ENCODE results near the gene TNS3. TPM values are rescaled to one million over a fixed set of nuclear protein-coding genes. Genes with fewer than 3 reads are reported as not detected.
A peak's percentile ranks its signal among the peaks of the same experiment; 100 is the strongest.

The TNS3 gene
- total RNA-seq, 1 donor from 2014 or later = 452 TPM

- DNase-seq (ENCODE audit: low spot score in 2 of 2, unreplicated experiment in 2 of 2) = no peak
- Mint-ChIP-seq H3K27ac (peak overlapping the region; percentile 92), H3K36me3 (peaks cover 5% of the 10 kb centered on the region), H3K4me3 (no peak overlapping the region), H3K27me3 (ENCODE audit: low read depth) (no peaks in the 10 kb centered on the region), H3K9me3 (no peaks in the 10 kb centered on the region), H3K4me1 (peaks cover 44% of the 10 kb centered on the region)
- TF ChIP-seq, protein P1, sequence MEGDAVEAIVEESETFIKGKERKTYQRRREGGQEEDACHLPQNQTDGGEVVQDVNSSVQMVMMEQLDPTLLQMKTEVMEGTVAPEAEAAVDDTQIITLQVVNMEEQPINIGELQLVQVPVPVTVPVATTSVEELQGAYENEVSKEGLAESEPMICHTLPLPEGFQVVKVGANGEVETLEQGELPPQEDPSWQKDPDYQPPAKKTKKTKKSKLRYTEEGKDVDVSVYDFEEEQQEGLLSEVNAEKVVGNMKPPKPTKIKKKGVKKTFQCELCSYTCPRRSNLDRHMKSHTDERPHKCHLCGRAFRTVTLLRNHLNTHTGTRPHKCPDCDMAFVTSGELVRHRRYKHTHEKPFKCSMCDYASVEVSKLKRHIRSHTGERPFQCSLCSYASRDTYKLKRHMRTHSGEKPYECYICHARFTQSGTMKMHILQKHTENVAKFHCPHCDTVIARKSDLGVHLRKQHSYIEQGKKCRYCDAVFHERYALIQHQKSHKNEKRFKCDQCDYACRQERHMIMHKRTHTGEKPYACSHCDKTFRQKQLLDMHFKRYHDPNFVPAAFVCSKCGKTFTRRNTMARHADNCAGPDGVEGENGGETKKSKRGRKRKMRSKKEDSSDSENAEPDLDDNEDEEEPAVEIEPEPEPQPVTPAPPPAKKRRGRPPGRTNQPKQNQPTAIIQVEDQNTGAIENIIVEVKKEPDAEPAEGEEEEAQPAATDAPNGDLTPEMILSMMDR (IDR thresholded peaks at IDR 0.05; ENCODE audit: unreplicated experiment) = no peak
These were observed 127.6 kb downstream of the TNS3 start for GRCh38 chr7:47454069-47454973.

DNA sequence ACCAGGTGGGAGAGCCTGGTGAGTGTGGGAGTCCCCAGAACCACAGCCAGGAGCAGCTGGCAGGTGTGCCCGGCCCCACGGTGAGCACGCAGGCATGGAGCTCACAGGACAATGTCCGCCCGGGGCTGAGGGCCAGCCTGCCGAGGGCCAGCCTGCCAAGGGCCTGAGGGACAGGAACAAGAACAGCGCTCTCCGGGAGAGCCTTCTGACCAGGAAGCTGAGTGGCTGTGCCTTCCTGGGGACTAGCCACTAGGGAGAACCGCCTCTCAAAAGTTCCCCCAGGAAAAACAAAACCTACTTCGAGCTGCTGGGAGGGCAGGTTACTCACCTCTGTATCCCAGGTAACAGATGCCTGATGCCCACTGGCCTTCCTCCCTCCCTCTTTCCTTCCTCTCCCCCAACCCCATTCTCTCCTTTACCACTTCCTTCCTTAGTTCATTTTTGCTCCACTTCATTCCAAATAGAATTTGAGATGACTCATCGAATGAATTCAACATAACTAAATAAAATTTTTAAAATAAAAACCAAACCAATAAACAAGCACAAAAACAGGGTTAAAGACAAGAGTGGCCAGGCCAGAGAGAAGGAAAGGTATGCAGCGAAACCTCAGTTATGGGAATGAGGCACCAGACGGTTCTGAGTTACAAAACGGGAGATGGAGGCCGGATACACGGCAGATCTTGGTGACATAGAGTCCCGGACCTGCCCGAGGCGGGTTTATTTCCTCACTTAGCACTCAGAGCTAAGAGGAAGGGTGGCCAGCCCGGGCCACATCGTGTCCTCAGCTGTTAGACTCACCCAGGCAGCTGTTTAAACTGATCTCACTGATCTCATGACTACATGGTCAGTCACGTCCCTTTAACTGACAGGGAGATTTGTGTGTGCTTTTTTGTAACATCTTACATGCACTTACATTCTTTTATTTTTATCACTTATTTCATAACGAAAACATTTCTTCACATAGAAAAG, 128.5 kb downstream of the TNS3 start:
- Mint-ChIP-seq H3K27ac (peak overlapping the region; percentile 92), H3K4me1 (peaks cover 40% of the 10 kb centered on the region)
- no peak for DNase-seq (ENCODE audit: low spot score in 2 of 2, unreplicated experiment in 2 of 2)

DNA sequence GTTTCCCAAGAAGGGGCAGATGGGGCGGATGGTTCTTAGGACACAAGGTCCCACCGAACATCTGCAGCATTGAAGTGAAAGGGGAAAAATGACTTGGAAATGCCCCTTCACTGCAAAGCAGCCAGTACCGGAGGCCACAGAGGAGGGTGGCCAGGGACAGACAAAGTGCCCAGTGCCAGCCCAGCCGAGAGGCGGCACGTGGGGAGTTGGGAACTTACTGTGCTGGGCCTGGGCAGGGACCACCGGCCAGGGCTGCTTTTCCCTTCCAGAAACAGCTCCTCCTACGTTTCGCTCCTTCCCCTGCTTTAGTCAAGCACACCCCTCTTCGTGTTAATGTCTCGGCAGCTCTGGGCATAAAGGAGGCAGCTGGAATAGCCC, 129.2 kb downstream of the TNS3 start:
- no peak for DNase-seq (ENCODE audit: low spot score in 2 of 2, unreplicated experiment in 2 of 2)
- Mint-ChIP-seq H3K9me3 (no peaks in the 10 kb centered on the region), H3K36me3 (peaks cover 11% of the 10 kb centered on the region), H3K4me1 (peaks cover 37% of the 10 kb centered on the region), H3K27ac (peak overlapping the region; percentile 90), H3K27me3 (ENCODE audit: low read depth) (no peaks in the 10 kb centered on the region), H3K4me3 (no peak overlapping the region)
- TF ChIP-seq, protein P1 (IDR thresholded peaks at IDR 0.05; ENCODE audit: unreplicated experiment) = no peak

More for the DNA sequence above, 128.5 kb downstream of the TNS3 start:
- no peaks in the 10 kb centered on the region for H3K27me3 Mint-ChIP-seq (ENCODE audit: low read depth)
- H3K4me3 Mint-ChIP-seq = no peak overlapping the region
- TF ChIP-seq, protein P1 (IDR thresholded peaks at IDR 0.05; ENCODE audit: unreplicated experiment) = no peak
- H3K9me3 Mint-ChIP-seq = no peaks in the 10 kb centered on the region
- H3K36me3 Mint-ChIP-seq = peaks cover 11% of the 10 kb centered on the region

GRCh38 chr7:47452295-47452694, 129.6 kb downstream of the TNS3 start:
- Mint-ChIP-seq H3K36me3 (peaks cover 11% of the 10 kb centered on the region), H3K27me3 (ENCODE audit: low read depth) (no peaks in the 10 kb centered on the region), H3K4me1 (peaks cover 41% of the 10 kb centered on the region), H3K27ac (peak overlapping the region; percentile 90), H3K9me3 (no peaks in the 10 kb centered on the region), H3K4me3 (no peak overlapping the region)
- DNase-seq (ENCODE audit: low spot score in 2 of 2, unreplicated experiment in 2 of 2) = no peak
- TF ChIP-seq, protein P1 (IDR thresholded peaks at IDR 0.05; ENCODE audit: unreplicated experiment) = no peak

- Mint-ChIP-seq H3K36me3 (peaks cover 11% of the 10 kb centered on the region), H3K27me3 (ENCODE audit: low read depth) (no peaks in the 10 kb centered on the region), H3K9me3 (no peaks in the 10 kb centered on the region), H3K27ac (peak overlapping the region; percentile 90), H3K4me1 (peaks cover 45% of the 10 kb centered on the region), H3K4me3 (no peak overlapping the region)
- DNase-seq (ENCODE audit: low spot score in 2 of 2, unreplicated experiment in 2 of 2) = no peak
- TF ChIP-seq, protein P1 (IDR thresholded peaks at IDR 0.05; ENCODE audit: unreplicated experiment) = no peak
These were observed 130.1 kb downstream of the TNS3 start for GRCh38 chr7:47451851-47452205.

Data from mesothelial cell of epicardium (in vitro differentiated cells).